H1 (cell line): ENCODE measurements around the gene IGLL1. TPM values are rescaled to one million over a fixed set of nuclear protein-coding genes. Genes with fewer than 3 reads are reported as not detected.

Experiments used
- ASH2L ChIP-seq: fragments of 200-600, 300-600 bp; sonication (generic); IDR thresholded peaks from one replicate; pipeline ENCODE4 v1.7.1; 2017; ENCODE audit warnings: low read length
- CBX8 ChIP-seq: fragments of 300-800, 300-1000 bp; sonication (generic); IDR thresholded peaks from 2 replicates; pipeline ENCODE4 v1.7.1; 2016; ENCODE audit warnings: low read depth, low read length, borderline replicate concordance
- CHD7 ChIP-seq: fragments of 300-600 bp; sonication (generic); IDR thresholded peaks from 2 replicates; pipeline ENCODE4 v1.7.1; 2012; ENCODE audit warnings: low read length, moderate library complexity, mild to moderate bottlenecking, inconsistent platforms; ENCODE audit not compliant: insufficient replicate concordance
- E2F6 ChIP-seq: IDR thresholded peaks from 2 replicates; pipeline ENCODE4 v1.6.1; 2012; ENCODE audit warnings: inconsistent platforms
- POLR2AphosphoS5 ChIP-seq: IDR thresholded peaks from 2 replicates; pipeline ENCODE4 v1.6.1; 2011; ENCODE audit warnings: low read depth, low read length
- SIX5 ChIP-seq: IDR thresholded peaks from 2 replicates; pipeline ENCODE4 v1.6.1; 2011; ENCODE audit warnings: mild to moderate bottlenecking, low read depth, low read length
- SP2 ChIP-seq: IDR thresholded peaks from 2 replicates; pipeline ENCODE4 v1.6.1; 2012; ENCODE audit warnings: mild to moderate bottlenecking, low read length, inconsistent platforms
- polyA plus RNA-seq, 7 experiments: library from polyadenylated mRNA; depleted of rRNA in 3 of 7; stranded (reverse) in 5 of 7; unstranded in 2 of 7; fragments of >200 nt in 5 of 7; fragments of 200-250 nt in 2 of 7; gene quantifications; 1 replicate in 5 of 7; 2 replicates in 1 of 7; 4 replicates in 1 of 7; pipeline versions ENCODE4 v1.2.1 to v1.2.3, GENCODE V29; 2011 to 2013; ENCODE audit warnings: missing spikeins in 2 of 7, mixed read lengths in 2 of 7
- total RNA-seq: library from RNA; stranded (reverse); fragmentation: NEBNext Ultra II Directional; extraction: Animal tissue kit (Norgen Biotek cat#: 25700); gene quantifications from 2 replicates; pipeline ENCODE4 v1.2.1, GENCODE V29; 2021

Gene IGLL1
- total and polyA plus RNA-seq, 2 of the 8 experiments (the other 6 are each of a cell fraction or from before 2014, with no cell fraction given), result not detected

- TF ChIP-seq CHD7 (no peak), POLR2AphosphoS5 (no peak), CBX8 (no peak), E2F6 (no peak), SIX5 (no peak), SP2 (no peak), ASH2L (no peak)
These were observed 32.1 kb downstream of the IGLL1 start (continued) for GRCh38 chr22:23547818-23548500.
